Right lobe of liver (tissue), 6 donors: ENCODE data around the gene ZBTB16. TPM values are rescaled to one million over a fixed set of nuclear protein-coding genes. Genes with fewer than 3 reads are reported as not detected.

Experiments used
- ATAC-seq, 4 donors: fragments of 200-7000 bp; cut with Tn5 transposase; one replicate each; pipeline ENCODE4 v1.9.1; 2020; ENCODE audit warnings: mild to moderate bottlenecking in 4 of 4, moderate library complexity in 4 of 4
- DNase-seq, 3 donors: peaks; one replicate each; pipeline ENCODE4 v3.0.0-alpha.2; 2020
- H3K27ac ChIP-seq, 3 donors: fragments of 200-600 bp; one replicate each; pipeline ENCODE4 v1.8.0; 2022
- H3K27me3 ChIP-seq, 2 donors: fragments of 200-600 bp; one replicate each; pipeline ENCODE4 v1.8.0; 2022
- H3K36me3 ChIP-seq, 4 donors: fragments of 200-600 bp; sonication (generic) in 1 of 4; one replicate each; pipeline versions ENCODE4 v1.5.1 to v1.8.0; 2017 to 2022; ENCODE audit warnings: control low read depth in 1 of 4
- H3K4me1 ChIP-seq, 4 donors: fragments of 200-600 bp; sonication (generic) in 1 of 4; one replicate each; pipeline versions ENCODE4 v1.5.1 to v1.8.0; 2017 to 2022; ENCODE audit warnings: control low read depth in 1 of 4
- H3K4me3 ChIP-seq, 3 donors: fragments of 200-600 bp; one replicate each; pipeline ENCODE4 v1.8.0; 2022
- H3K9me3 ChIP-seq, 4 donors: fragments of 200-600 bp; sonication (generic) in 1 of 4; one replicate each; pipeline versions ENCODE4 v1.5.1 to v1.8.0; 2017 to 2022; ENCODE audit warnings: control low read depth in 1 of 4
- CTCF ChIP-seq, 4 donors: fragments of 200-600 bp in 3 of 4; fragments of 450-650 bp in 1 of 4; IDR thresholded peaks; one replicate each; pipeline versions ENCODE4 v1.5.1 to v1.8.0; 2016 to 2022; ENCODE audit warnings: antibody characterized with exemption in 4 of 4, mild to moderate bottlenecking in 2 of 4
- POLR2A ChIP-seq: fragments of 450-650 bp; IDR thresholded peaks from one replicate; pipeline ENCODE4 v1.6.1; 2017; ENCODE audit warnings: antibody characterized with exemption, mild to moderate bottlenecking
- WGBS: methylation state at CpG from one replicate; pipeline ENCODE4 v1.1.6; 2018; ENCODE audit warnings: low coverage, low lambda C conversion rate; ENCODE audit not compliant: insufficient coverage; ENCODE audit errors: missing lambda C conversion rate; 5-methylcytosine and 5-hydroxymethylcytosine counted together
- intact Hi-C, 2 donors: fragments of 100-400 bp; cut with DNase I; formaldehyde crosslinking; loops; one replicate each; pipeline versions ENCODE4 v1.11.2 to v1.14.1; 2022
- total RNA-seq, 6 experiments: library from RNA; depleted of rRNA in 2 of 6; stranded (reverse); fragments of >200 nt in 2 of 6; fragmentation: NEBNext Ultra II Directional in 3 of 6; extraction: Animal tissue kit (Norgen Biotek cat#: 25700) in 3 of 6; gene quantifications; one replicate each; pipeline versions ENCODE4 v1.1.0 to v1.2.4, GENCODE V29; 2016 to 2023
- donor health status: DM: no; HTN: yes; CAD: no.
- donor health status: DM: no; HTN: no; CAD: no.
- donor health status: DM: no; HTN: no; CAD: no.
- donor health status: DM: no; HTN: yes; CAD: no.
- donor health status: DM: no; HTN: yes; CAD: no.

Gene ZBTB16
- total RNA-seq, 6 experiments from 2014 or later = 13.1 to 205 (median 52.2) TPM

DNA sequence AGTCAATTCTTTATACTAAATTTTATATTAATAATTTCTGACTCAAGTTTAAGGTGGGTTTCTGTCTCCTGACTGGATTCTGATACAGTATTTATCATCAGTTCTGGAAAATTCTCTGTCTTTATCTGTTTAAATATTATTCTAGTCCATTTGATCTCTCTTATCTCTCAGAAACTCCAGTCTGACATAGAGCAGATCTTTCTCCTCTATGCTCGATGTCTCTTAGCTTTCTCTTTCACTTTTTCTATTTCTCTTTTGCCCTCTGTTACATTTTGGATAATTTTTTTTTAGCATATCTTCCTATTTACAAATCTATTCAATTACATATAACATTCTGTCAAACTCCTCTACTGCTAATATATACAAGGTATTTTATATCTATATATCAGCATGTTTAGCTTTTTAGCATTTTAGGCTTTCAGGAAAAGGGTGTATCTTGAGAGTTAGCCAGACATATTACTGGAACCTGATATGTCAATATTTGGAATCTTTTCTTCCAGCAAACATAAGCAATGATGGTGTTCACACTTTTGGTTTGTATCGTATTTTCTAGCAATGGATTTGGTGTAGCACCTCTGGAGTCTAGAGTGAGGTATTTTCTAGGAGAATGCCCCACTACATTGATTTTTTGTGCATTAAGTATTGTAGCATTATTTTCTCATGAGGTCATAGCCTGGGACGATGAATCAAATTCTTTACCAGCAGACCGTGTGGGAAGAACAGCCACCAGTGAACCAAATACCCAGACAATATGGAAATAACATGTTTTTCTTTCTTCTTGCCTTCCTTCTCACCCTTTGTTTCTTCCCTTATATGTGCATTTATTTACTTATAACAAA lies 232.6 kb downstream of the ZBTB16 start:
- H3K4me3 ChIP-seq = peak overlapping the region; percentile 17 to 42 (median 39)

DNA sequence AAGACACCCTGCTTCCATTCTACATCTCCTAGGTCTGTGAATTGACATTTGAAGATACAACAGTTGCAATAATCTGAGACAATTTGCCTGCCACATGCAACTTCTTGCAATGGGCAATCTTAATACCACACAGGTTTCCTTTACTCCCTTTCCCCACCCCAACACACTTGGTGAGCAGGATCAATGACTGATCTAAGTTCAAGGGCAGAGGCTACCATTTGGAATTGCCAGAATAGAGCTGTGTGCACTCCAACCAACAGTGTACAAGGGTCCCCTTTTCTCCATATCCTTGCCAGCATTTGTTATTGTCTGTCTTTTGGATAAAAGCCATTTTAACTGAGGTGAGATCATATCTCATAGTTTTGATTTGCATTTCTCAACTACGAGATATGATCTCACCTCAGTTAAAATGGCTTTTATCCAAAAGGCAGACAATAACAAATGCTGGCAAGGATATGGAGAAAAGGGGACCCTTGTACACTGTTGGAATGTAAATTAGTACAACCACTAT lies 233.7 kb downstream of the ZBTB16 start:
- Histone ChIP-seq H3K27ac (peak overlapping the region; percentile 89 to 98 (median 95)), H3K9me3 (no peaks in the 10 kb centered on the region), H3K36me3 (peaks cover 0 to 7% (median under 1%) of the 10 kb centered on the region in 4 donors), H3K4me3 (no peak overlapping the region), H3K27me3 (no peaks in the 10 kb centered on the region), H3K4me1 (peaks cover 0 to 40% (median 12%) of the 10 kb centered on the region in 4 donors)
- 32% methylated on average over 1 of the region's 1 CpG for WGBS
- no peak for DNase-seq
- ATAC-seq = peak in 3 of 4 donors; percentile 12 to 39 (median 26)
- peak; percentile 19 for TF ChIP-seq POLR2A
- no peak for TF ChIP-seq CTCF (IDR thresholded peaks at IDR 0.05)
- intact Hi-C loops = no loop called here

More for the DNA sequence above, 232.6 kb downstream of the ZBTB16 start:
- H3K36me3 ChIP-seq = no peaks in the 10 kb centered on the region
- TF ChIP-seq POLR2A (no peak), CTCF (IDR thresholded peaks at IDR 0.05) (no peak)
- peak overlapping the region; percentile 86 to 98 (median 89) for H3K27ac ChIP-seq
- H3K4me1 ChIP-seq = peaks cover 0 to 40% (median 12%) of the 10 kb centered on the region in 4 donors
- no peak for DNase-seq
- intact Hi-C loops = no loop called here
- 7% methylated on average over 4 of the region's 4 CpGs for WGBS
- no peaks in the 10 kb centered on the region for H3K9me3 ChIP-seq
- ATAC-seq = peak; percentile 11 to 35 (median 21)
- H3K27me3 ChIP-seq = no peaks in the 10 kb centered on the region

DNA sequence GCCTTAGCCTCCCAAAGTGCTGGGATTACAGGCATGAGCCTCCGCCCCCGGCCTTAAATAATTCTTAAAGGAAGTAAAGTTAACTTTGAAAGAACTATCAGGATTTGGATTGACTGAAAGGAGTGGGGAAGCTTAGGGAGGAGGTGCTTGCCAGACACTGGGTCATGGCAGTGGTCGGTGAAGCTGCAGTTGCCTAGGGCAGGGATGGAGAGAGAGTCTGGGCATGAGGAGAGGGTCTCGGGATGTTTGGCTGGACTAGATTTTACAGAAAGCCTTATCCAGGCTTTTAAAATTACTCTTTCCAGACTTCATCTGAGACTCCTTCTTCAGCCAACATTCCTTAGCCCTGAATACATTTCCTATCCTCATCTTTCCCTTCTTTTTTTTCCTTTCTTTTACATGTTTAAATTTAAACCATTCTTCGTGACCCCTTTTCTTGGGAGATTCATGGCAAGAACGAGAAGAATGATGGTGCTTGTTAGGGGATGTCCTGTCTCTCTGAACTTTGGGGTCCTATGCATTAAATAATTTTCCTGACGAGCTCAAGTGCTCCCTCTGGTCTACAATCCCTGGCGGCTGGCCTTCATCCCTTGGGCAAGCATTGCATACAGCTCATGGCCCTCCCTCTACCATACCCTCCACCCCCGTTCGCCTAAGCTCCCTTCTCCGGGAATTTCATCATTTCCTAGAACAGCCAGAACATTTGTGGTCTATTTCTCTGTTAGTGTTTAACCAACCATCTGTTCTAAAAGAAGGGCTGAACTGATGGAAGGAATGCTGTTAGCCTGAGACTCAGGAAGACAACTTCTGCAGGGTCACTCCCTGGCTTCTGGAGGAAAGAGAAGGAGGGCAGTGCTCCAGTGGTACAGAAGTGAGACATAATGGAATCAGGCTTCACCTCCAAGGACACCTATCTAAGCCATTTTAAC lies 236.4 kb downstream of the ZBTB16 start, which contains the start of gene NNMT:
TSS of gene NNMT (plus strand) at position 724 of the 929 bp plus-strand sequence. CDS start at position 882, 158 bp downstream.
- no peaks in the 10 kb centered on the region for H3K27me3 ChIP-seq
- peaks cover 0 to 22% (median 5%) of the 10 kb centered on the region in 4 donors for H3K36me3 ChIP-seq
- WGBS = 39% methylated on average over 11 of the region's 11 CpGs
- peaks cover 0 to 38% (median 12%) of the 10 kb centered on the region in 4 donors for H3K4me1 ChIP-seq
- TF ChIP-seq POLR2A = peak; percentile 95
- no peak for TF ChIP-seq CTCF (IDR thresholded peaks at IDR 0.05)
- ATAC-seq (peak; percentile 42 to 82 (median 68)), DNase-seq (peak; percentile 78 to 87 (median 86))
- no peaks in the 10 kb centered on the region for H3K9me3 ChIP-seq
- H3K27ac ChIP-seq = peak within 1 kb of the TSS; percentile 89 to 98 (median 95)
- peak within 1 kb of the TSS; percentile 40 to 69 (median 66) for H3K4me3 ChIP-seq
- intact Hi-C loops = no loop called here
